ENCODE data around the gene PLXNA1.

GRCh38 chr3:126972866-126973265 lies 10.0 kb upstream of the PLXNA1 start:
- TF ChIP-seq POLR2A (IDR thresholded peaks at IDR 0.05; ENCODE audit: low read depth, low read length), result no peak
- no peak for TF ChIP-seq TAF1 (IDR thresholded peaks at IDR 0.05; ENCODE audit: borderline replicate concordance, low read depth, low read length)
